SK-N-SH (cell line): ENCODE results near the gene SLC25A27. TPM values are rescaled to one million over a fixed set of nuclear protein-coding genes. Genes with fewer than 3 reads are reported as not detected.

Source experiments
- CTCF ChIA-PET: fragments of 300-600, 350-600 bp; formaldehyde crosslinking; extraction: SDS; loops from one replicate; lab custom pipeline; 2021; lab: Yijun Ruan, JAX
- POLR2A ChIA-PET: fragments of 350-600 bp; sonication (Branson Sonifier 250); formaldehyde crosslinking; extraction: SDS; loops from one replicate; lab custom pipeline; 2020; ENCODE audit warnings: antibody characterized with exemption, inconsistent platforms; lab: Yijun Ruan, JAX
- DNase-seq: peaks from one replicate; pipeline ENCODE4 v3.0.0; 2012
- H2AFZ ChIP-seq: fragments of 200-600 bp; sonication (generic); 2 replicates; pipeline ENCODE4 v1.8.1; 2016; ENCODE audit warnings: antibody characterized with exemption, mild to moderate bottlenecking, low read depth
- H3F3A ChIP-seq: fragments of 200-600 bp; sonication (generic); replicated peaks from 2 replicates; pipeline ENCODE3; 2016; ENCODE audit warnings: antibody characterized with exemption, mild to moderate bottlenecking; ENCODE audit not compliant: insufficient read depth
- H3K27ac ChIP-seq, 2 experiments: fragments of 200-500 bp in 1 of 2; fragments of 200-600 bp in 1 of 2; sonication (Bioruptor generic) in 1 of 2; sonication (generic), shearing (Covaris generic) in 1 of 2; 2 replicates each; pipeline versions ENCODE4 v1.5.1 to v1.6.1; 2014 to 2016; ENCODE audit warnings: low read depth in 2 of 2, inconsistent platforms in 1 of 2, low read length in 1 of 2, mild to moderate bottlenecking in 1 of 2, mixed read lengths in 1 of 2
- H3K27me3 ChIP-seq: fragments of 200-600 bp; sonication (generic), shearing (Covaris generic); 2 replicates; pipeline ENCODE4 v1.6.1; 2016; ENCODE audit warnings: mixed run types; ENCODE audit not compliant: insufficient read depth
- H3K36me3 ChIP-seq, 2 experiments: fragments of 200-500 bp in 1 of 2; fragments of 200-600 bp in 1 of 2; sonication (Bioruptor generic) in 1 of 2; sonication (generic) in 1 of 2; replicated peaks in 1 of 2; 2 replicates each; pipeline versions ENCODE3 to v1.5.1; 2014 to 2016; ENCODE audit warnings: low read length in 1 of 2, mild to moderate bottlenecking in 1 of 2; ENCODE audit not compliant: insufficient read depth in 2 of 2, control insufficient read depth in 1 of 2
- H3K4me1 ChIP-seq, 2 experiments: fragments of 200-500 bp in 1 of 2; fragments of 200-600 bp in 1 of 2; sonication (Bioruptor generic) in 1 of 2; sonication (generic), shearing (Covaris generic) in 1 of 2; 2 replicates each; pipeline versions ENCODE4 v1.5.1 to v1.6.1; 2014 to 2016; ENCODE audit warnings: low read depth in 1 of 2, low read length in 1 of 2, mixed run types in 1 of 2; ENCODE audit not compliant: insufficient read depth in 2 of 2, control insufficient read depth in 1 of 2
- H3K4me2 ChIP-seq: fragments of 200-600 bp; sonication (generic), shearing (Covaris generic); 2 replicates; pipeline ENCODE4 v1.6.1; 2017; ENCODE audit warnings: mixed run types
- H3K4me3 ChIP-seq, 2 experiments: fragments of 200-500 bp in 1 of 2; fragments of 200-600 bp in 1 of 2; sonication (Bioruptor generic) in 1 of 2; sonication (generic), shearing (Covaris generic) in 1 of 2; 2 replicates each; pipeline versions ENCODE4 v1.5.1 to v1.8.1; 2014 to 2016; ENCODE audit warnings: low read depth in 2 of 2, inconsistent platforms in 1 of 2, low read length in 1 of 2, mild to moderate bottlenecking in 1 of 2, mixed read lengths in 1 of 2, moderate library complexity in 1 of 2
- H3K79me2 ChIP-seq: fragments of 200-600 bp; sonication (generic); 2 replicates; pipeline ENCODE4 v1.8.1; 2017; ENCODE audit warnings: mild to moderate bottlenecking; ENCODE audit not compliant: insufficient read depth
- H3K9ac ChIP-seq: fragments of 200-600 bp; sonication (generic); 2 replicates; pipeline ENCODE4 v1.6.1; 2017; ENCODE audit warnings: mixed run types
- H3K9me2 ChIP-seq: fragments of 200-600 bp; sonication (generic); 2 replicates; pipeline ENCODE4 v1.6.1; 2017; ENCODE audit warnings: mixed run types
- H3K9me3 ChIP-seq: fragments of 200-600 bp; sonication (generic); 2 replicates; pipeline ENCODE4 v1.6.1; 2017; ENCODE audit warnings: mixed run types, mild to moderate bottlenecking, moderate library complexity
- H4K20me1 ChIP-seq: fragments of 200-600 bp; sonication (generic); 2 replicates; pipeline ENCODE4 v1.6.1; 2017; ENCODE audit warnings: mild to moderate bottlenecking, mixed run types; ENCODE audit not compliant: insufficient read depth
- CTCF ChIP-seq: fragments of 200-600 bp; sonication (generic); IDR thresholded peaks from 2 replicates; pipeline ENCODE4 v1.6.1; 2017; ENCODE audit warnings: antibody characterized with exemption, mild to moderate bottlenecking, moderate library complexity
- EP300 ChIP-seq, 2 experiments: IDR thresholded peaks; 2 replicates each; pipeline versions ENCODE4 v1.4.0 to v1.6.1; 2012; ENCODE audit warnings: borderline replicate concordance in 1 of 2, low read depth in 1 of 2, low read length in 1 of 2
- MAX ChIP-seq: IDR thresholded peaks from 2 replicates; pipeline ENCODE4 v1.4.0; 2012; ENCODE audit warnings: low read depth
- MEF2A ChIP-seq: IDR thresholded peaks from 2 replicates; pipeline ENCODE4 v1.4.0; 2012; ENCODE audit warnings: low read depth, borderline replicate concordance
- NRF1 ChIP-seq: IDR thresholded peaks from 2 replicates; pipeline ENCODE4 v1.6.1; 2012; ENCODE audit warnings: low read depth, mild to moderate bottlenecking, low read length
- PBX3 ChIP-seq: IDR thresholded peaks from 2 replicates; pipeline ENCODE4; 2012
- RAD21 ChIP-seq: IDR thresholded peaks from 2 replicates; pipeline ENCODE4 v1.6.1; 2012; ENCODE audit warnings: mild to moderate bottlenecking, low read length
- RFX5 ChIP-seq: IDR thresholded peaks from 2 replicates; pipeline ENCODE4 v1.6.1; 2012; ENCODE audit warnings: mild to moderate bottlenecking, improper control_type of control experiment, low read length
- TAF1 ChIP-seq: IDR thresholded peaks from 2 replicates; pipeline ENCODE4 v1.6.1; 2012; ENCODE audit warnings: low read depth, mild to moderate bottlenecking, low read length, moderate library complexity, borderline replicate concordance
- USF2 ChIP-seq: fragments of 150-350 bp; IDR thresholded peaks from 2 replicates; pipeline ENCODE4 v1.6.1; 2017; ENCODE audit warnings: antibody characterized with exemption, low read length, low read depth, borderline replicate concordance
- WGBS: methylation state at CpG from one replicate; pipeline ENCODE4 v1.1.6; 2017; ENCODE audit warnings: low lambda C conversion rate; 5-methylcytosine and 5-hydroxymethylcytosine counted together
- polyA plus RNA-seq, 3 experiments: library from polyadenylated mRNA; depleted of rRNA; stranded (reverse); fragments of >200 nt; gene quantifications; 2 replicates each; pipeline ENCODE4 v1.2.3, GENCODE V29; 2012

Gene SLC25A27
- polyA plus RNA-seq (2012; rRNA removed): 0.66 and 1.7 TPM in 2 replicates
- 0.35 and 0.82 TPM in 2 replicates for polyA plus RNA-seq (2012; cell fraction: cytosol; rRNA removed)
- polyA plus RNA-seq (2012; cell fraction: nucleus; rRNA removed): 4.7 and 9.7 TPM in 2 replicates

- TF ChIP-seq USF2: no peak
- no peak for TF ChIP-seq TAF1
- TF ChIP-seq PBX3: peak; percentile 59
- H3K27ac ChIP-seq: peak within 1 kb of the TSS in 1 of 2 experiments; percentile 70; a peak in 2 of 4 replicates
Observed at GRCh38 chr6:46652603-46653438, at the start of gene SLC25A27, which contains the start of gene CYP39A1. Gene SLC25A27 (plus strand): TSS chr6:46652975. CDS start chr6:46653193, 218 bp downstream. Gene CYP39A1 (minus strand): TSS chr6:46652818. CDS start chr6:46652582, 236 bp downstream.

GRCh38 chr6:46605091-46605797 lies 47.5 kb upstream of the SLC25A27 start:
- TF ChIP-seq NRF1 (no peak), MAX (no peak), MEF2A (no peak), EP300 (IDR thresholded peaks at IDR 0.05; ENCODE audit: borderline replicate concordance in 1 of 2, low read depth in 1 of 2, low read length in 1 of 2) (no peak), CTCF (no peak), RFX5 (no peak), RAD21 (no peak)
- no peak overlapping the region for H2AFZ ChIP-seq

More at GRCh38 chr6:46652603-46653438, at the start of gene SLC25A27, which contains the start of gene CYP39A1:
- peak; percentile 91 for DNase-seq
- Histone ChIP-seq H3K79me2 (no peaks in the 10 kb centered on the region), H3K4me1 (peaks cover 0 to 3% of the 10 kb centered on the region in 2 experiments; a peak in 2 of 4 replicates), H3K9me2 (no peaks in the 10 kb centered on the region), H3K9me3 (peaks cover 7% of the 10 kb centered on the region; the same call in 1 of the 2 replicates), H3K4me2 (peak within 1 kb of the TSS; percentile 96), H3K27me3 (no peaks in the 10 kb centered on the region), H4K20me1 (no peaks in the 10 kb centered on the region), H3K9ac (no peak within 1 kb of the TSS), H3K4me3 (peak within 1 kb of the TSS; percentile 77 to 87), H3F3A (no peaks in the 10 kb centered on the region), H3K36me3 (no peaks in the 10 kb centered on the region), H2AFZ (peak within 1 kb of the TSS; percentile 93)
- under 1% methylated on average over 23 of the region's 72 CpGs for WGBS
- POLR2A ChIA-PET: no interaction called here
- CTCF ChIA-PET: interaction anchor here (0.7 to 1.0 kb wide), 2 partner anchors 9 to 174 kb away, joined by 3 read pairs; no protein-coding TSS in a partner anchor

More at GRCh38 chr6:46605091-46605797, 47.5 kb upstream of the SLC25A27 start:
- DNase-seq: no peak
- H3K4me3 ChIP-seq: no peak overlapping the region
- no peak overlapping the region for H3K9ac ChIP-seq
- H3K9me2 ChIP-seq: no peaks in the 10 kb centered on the region
- POLR2A ChIA-PET: no interaction called here
- H3K36me3 ChIP-seq: no peaks in the 10 kb centered on the region
- no peaks in the 10 kb centered on the region for H3F3A ChIP-seq
- CTCF ChIA-PET: no interaction called here
- no peaks in the 10 kb centered on the region for H4K20me1 ChIP-seq
- H3K9me3 ChIP-seq: no peaks in the 10 kb centered on the region
- H3K27ac ChIP-seq: no peak overlapping the region
- no peaks in the 10 kb centered on the region for H3K4me1 ChIP-seq
- WGBS: under 1% methylated on average over 3 of the region's 3 CpGs
- H3K79me2 ChIP-seq: no peaks in the 10 kb centered on the region
- H3K27me3 ChIP-seq: no peaks in the 10 kb centered on the region
- H3K4me2 ChIP-seq: no peak overlapping the region
